ENCODE measurements around the gene ELF1.
"Not testable (repeated sequence)": the region's sequence is repeated elsewhere in the genome, so short reads cannot be mapped to it uniquely, and the experiment has no call there.

ELF1 gene

DNA sequence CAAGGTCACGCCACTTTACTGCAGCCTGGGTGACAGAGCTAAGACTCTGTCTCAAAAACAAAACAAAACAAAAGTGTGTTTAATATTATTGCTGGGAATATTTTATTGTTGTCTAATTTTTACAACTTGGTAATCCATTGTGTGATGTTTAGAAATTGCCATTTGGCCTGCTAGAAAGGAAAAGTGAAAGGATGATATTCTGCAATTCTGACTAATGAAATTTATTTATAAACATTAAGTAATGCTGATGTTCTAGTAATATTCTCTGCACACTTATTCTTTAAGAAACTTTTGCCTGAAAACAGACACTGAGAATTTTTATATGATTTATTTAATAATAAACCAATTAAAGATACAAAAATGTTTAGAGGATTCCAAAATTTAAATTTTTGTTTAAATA is 87.4 kb downstream of the ELF1 start:
- no peak for DNase-seq (ENCODE audit: extremely low read depth, low read depth)
- TF ChIP-seq, protein P1, sequence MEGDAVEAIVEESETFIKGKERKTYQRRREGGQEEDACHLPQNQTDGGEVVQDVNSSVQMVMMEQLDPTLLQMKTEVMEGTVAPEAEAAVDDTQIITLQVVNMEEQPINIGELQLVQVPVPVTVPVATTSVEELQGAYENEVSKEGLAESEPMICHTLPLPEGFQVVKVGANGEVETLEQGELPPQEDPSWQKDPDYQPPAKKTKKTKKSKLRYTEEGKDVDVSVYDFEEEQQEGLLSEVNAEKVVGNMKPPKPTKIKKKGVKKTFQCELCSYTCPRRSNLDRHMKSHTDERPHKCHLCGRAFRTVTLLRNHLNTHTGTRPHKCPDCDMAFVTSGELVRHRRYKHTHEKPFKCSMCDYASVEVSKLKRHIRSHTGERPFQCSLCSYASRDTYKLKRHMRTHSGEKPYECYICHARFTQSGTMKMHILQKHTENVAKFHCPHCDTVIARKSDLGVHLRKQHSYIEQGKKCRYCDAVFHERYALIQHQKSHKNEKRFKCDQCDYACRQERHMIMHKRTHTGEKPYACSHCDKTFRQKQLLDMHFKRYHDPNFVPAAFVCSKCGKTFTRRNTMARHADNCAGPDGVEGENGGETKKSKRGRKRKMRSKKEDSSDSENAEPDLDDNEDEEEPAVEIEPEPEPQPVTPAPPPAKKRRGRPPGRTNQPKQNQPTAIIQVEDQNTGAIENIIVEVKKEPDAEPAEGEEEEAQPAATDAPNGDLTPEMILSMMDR (IDR thresholded peaks at IDR 0.05; ENCODE audit: low read depth, low read length), result no peak

DNA sequence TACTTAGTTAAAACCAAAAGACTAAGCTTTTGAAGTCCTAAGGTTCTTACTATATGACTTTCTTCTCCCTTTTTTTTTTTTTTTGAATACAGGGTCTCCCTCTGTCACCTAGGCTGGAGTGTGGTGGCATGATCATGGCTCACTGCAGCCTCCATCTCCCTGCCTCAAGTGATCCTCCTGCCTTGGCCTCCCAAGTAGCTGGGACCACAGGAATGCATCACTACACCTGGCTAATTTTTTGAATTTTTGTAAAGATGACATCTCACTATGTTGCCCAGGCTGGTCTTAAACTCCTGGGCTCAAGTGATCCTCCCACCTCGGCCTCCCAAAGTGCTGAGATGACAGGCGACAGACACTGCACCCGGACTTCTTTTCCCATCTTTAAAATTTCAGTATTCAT is 89.2 kb downstream of the ELF1 start:
- DNase-seq (ENCODE audit: extremely low read depth, low read depth), result not testable (repeated sequence)

DNA sequence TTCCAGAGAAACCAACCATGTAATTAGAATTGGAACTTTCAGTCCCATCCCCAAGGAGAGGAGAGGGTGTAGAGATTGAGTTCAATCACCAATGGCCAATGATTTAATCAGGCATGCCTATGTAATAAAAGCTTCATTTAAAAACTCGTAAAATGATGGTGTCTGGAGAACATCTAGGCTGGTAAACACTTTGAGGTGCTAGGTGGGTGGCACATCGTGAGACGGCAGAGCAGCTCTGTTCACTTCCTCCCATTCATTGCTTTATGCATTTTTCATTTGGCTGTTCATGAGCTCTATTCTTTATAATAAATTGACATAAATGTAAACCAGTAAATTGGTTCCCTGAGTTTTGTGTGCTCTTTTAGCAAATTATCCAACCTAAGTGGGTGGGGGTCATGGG is 90.1 kb downstream of the ELF1 start:
- TF ChIP-seq, protein P1 (IDR thresholded peaks at IDR 0.05; ENCODE audit: low read depth, low read length), result no peak
- DNase-seq (ENCODE audit: extremely low read depth, low read depth), result no peak

DNA sequence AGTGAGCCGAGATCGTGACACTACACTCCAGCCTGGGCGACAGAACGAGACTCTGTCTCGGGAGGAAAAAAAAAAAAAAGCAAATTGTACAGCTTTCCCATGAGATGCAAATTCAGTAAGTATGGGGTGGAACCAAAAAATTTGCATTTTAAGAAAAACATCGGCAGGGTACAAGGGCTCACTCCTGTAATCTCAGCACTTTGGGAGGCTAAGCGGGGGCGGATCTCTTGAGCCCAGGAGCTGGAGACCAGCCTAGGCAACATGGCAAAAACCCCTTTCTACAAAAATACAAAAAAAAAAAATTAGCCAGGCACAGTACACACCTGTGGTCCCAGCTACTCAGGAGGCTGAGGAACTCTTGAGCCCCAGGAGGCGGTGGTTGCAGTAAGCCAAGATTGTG is 91.2 kb downstream of the ELF1 start:
- no peak for DNase-seq (ENCODE audit: extremely low read depth, low read depth)
- TF ChIP-seq, protein P1 (IDR thresholded peaks at IDR 0.05; ENCODE audit: low read depth, low read length), result no peak

DNA sequence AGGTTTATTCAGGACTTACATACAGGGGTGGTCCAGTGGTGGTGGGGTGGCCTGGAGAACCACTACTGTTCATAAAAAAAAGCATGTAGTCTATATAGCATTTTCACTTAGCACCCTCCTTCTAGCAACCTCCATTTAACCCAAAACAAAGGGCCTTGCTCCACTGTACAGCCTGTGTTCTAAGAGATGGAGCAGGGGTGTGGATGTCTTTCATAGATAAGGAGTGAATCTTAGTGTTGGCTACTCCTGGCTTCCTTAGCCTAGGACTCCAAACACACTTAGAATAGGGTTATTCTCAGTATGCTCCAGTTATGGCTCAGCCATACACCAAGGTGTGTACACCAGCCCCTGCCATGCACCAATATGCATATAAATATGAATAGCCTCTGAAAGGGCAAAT is 95.2 kb downstream of the ELF1 start:
- no peak for DNase-seq (ENCODE audit: extremely low read depth, low read depth)
- TF ChIP-seq, protein P1 (IDR thresholded peaks at IDR 0.05; ENCODE audit: low read depth, low read length), result no peak

DNA sequence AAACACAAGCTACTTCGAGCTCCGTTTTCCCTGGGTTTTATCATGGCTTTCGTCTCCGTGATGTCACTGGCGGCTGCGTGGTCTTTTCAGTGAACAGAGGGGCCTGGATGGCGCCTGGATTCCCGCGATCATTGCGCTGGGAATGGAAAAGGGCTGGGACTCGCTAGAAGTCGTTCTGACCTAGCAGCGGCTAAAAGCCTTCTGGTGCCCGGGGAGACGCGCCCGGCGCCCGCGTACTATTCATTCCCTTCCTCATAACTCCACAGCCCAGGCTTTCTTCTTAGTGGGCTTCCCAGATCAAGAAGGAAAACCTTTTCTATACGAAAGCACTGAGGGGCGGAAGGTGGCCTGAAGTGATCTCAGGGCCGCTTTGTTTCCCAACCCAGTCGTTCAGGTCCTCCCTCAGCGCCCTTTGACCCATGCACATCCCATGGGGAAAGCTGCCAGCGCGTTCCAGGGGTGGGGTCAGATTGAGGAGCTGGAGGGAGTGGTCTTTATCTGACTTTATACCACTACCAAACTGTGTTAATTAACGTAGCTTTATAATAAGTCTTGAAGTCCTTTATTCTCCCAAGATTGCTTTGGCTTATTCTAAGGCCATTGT is 96.6 kb downstream of the ELF1 start:
- TF ChIP-seq, protein P1 (IDR thresholded peaks at IDR 0.05; ENCODE audit: low read depth, low read length), result no peak
- DNase-seq (ENCODE audit: extremely low read depth, low read depth), result no peak

DNA sequence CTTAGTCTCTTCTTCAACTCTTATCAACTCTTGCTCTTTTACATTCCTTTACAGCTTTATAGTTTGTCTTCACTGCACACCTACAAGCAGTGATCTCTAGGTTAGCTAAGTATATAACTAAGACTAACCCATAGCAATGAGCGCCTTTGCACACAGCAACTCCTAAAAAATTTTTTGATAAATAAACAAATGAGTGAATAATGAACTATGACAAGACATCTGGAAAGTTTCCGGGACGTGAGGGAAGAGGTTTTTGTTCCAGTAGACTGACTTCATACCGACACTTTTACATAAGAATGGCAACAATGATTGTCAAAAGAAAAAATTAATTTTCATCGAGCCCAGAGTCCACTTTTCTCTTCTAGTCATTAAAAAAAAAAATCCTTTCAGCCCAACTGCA is 98.3 kb downstream of the ELF1 start:
- TF ChIP-seq, protein P1 (IDR thresholded peaks at IDR 0.05; ENCODE audit: low read depth, low read length), result no peak

DNA sequence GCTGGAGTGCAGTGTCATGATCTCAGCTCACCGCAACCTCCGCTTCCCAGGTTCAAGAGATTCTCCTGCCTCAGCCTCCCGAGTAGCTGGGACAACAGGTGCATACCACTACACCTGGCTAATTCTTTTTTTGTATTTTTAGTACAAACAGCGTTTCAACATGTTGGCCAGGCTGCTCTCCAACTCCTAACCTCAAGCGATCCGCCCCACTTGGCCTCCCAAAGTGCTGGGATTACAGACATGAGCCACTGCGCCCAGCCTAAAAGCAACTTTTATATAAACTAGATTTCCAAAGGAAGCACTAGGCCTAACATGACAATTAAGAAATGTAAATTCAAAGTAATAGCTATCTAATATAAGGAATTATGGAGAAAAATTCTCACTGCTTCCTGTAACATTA is 99.2 kb downstream of the ELF1 start:
- not testable (repeated sequence) for DNase-seq (ENCODE audit: extremely low read depth, low read depth)

More for the DNA sequence above, 98.3 kb downstream of the ELF1 start:
- DNase-seq (ENCODE audit: extremely low read depth, low read depth), result no peak

Measured in AG09319 (cell line).